ENCODE data around the gene TDP2. TPM values are rescaled to one million over a fixed set of nuclear protein-coding genes. Genes with fewer than 3 reads are reported as not detected.
"Not testable (repeated sequence)": the region's sequence is repeated elsewhere in the genome, so short reads cannot be mapped to it uniquely, and the experiment has no call there.

TDP2 gene
- total and polyA plus RNA-seq, 9 of the 15 experiments (the other 6 are each of a cell fraction or from before 2014, with no cell fraction given), result 27.7 to 60.1 (median 31.8) TPM

DNA sequence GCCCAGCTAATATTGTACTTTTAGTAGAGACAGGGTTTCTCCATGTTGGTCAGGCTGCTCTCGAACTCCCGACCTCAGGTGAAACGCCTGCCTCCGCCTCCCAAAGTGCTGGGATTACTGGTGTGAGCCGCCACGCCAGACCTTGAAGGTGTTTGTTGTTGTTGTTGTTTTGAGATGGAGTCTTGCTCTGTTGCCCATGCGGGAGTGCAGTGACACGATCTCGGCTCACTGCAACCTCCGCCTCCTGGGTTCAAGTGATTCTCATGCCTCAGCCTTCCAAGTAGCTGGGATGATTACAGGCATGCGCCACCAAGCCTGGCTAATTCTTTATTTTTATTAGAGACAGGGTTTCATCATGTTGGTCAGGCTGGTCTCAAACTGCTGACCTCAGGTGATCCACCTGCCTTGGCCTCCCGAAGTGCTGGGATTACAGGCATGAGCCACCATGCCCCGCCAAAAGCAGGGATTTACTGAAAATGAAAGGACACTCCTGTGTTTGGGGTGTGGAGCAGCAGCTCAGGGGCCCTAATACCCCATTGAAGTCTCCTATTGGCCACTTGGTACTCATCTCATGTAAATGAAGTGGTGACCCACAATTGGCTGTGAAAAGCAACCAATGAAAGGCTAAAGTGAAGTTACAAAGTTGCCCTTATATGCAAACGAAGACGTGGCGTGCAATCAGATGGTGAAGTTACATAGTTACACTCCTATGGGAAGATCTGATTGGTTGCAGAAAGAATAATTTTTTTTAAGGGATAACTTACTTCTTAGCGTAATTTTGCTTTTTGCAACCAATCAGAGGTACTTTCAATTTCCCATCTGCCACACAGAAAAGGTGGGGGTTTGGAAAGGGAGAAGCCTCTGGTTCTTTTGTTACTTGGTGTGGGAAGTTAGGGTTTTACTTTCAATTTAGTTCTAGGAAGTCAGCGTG, 1.6 kb upstream of the TDP2 start:
- H3K27ac ChIP-seq (ENCODE audit: extremely low read depth, low read depth, low read length), result peak overlapping the region; percentile 91
- ATAC-seq (peak; percentile 85), DNase-seq (ENCODE audit: extremely low read depth in 1 of 4, low spot score in 3 of 4) (peak; percentile 46 to 96 (median 68)), FAIRE-seq (peak; percentile 97)
- WGBS (ENCODE audit: insufficient coverage, low coverage, missing lambda C conversion rate), result 4% methylated on average over 18 of the region's 18 CpGs
- H3K9ac ChIP-seq (ENCODE audit: insufficient read depth in 1 of 2, low read depth in 2 of 2, low read length in 2 of 2), result peak overlapping the region; percentile 88 to 96
- H3K9me3 ChIP-seq (replicated peaks; ENCODE audit: control insufficient read depth, insufficient read depth, low read depth, low read length); H3K9me1 ChIP-seq (ENCODE audit: control insufficient read depth, insufficient read depth, low read length); H3K27me3 ChIP-seq (ENCODE audit: control insufficient read depth in 2 of 2, insufficient read depth in 2 of 2, low read length in 2 of 2); intact Hi-C loops (cut with micrococcal nuclease); H4K20me1 ChIP-seq (replicated peaks; ENCODE audit: control insufficient read depth, insufficient read depth, low read length); in situ Hi-C loops (cut with MboI); BruUV-seq (replicated peaks); CTCF ChIA-PET (ENCODE audit: low intra/inter-chr PET ratio): not testable (repeated sequence)
- POLR2A ChIA-PET, result interaction anchor here (0.6 to 2.8 kb wide), 7 partner anchors 9 to 53 kb away, joined by 3 to 22 read pairs (median 3); partner anchors contain the start of genes C6orf62 and KIAA0319
- H3K4me3 ChIP-seq, result peak overlapping the region; percentile 63
- peaks cover 25% of the 10 kb centered on the region for H3K36me3 ChIP-seq (ENCODE audit: control insufficient read depth, insufficient read depth, low read length)
- H2AFZ ChIP-seq (ENCODE audit: low read depth, low read length), result peak overlapping the region; percentile 87
- peaks cover 8 to 12% of the 10 kb centered on the region in 2 experiments; a peak in 4 of 5 replicates for H3K4me1 ChIP-seq (replicated peaks in 1 of 2; ENCODE audit: control insufficient read depth in 2 of 2, insufficient read depth in 2 of 2, low read length in 2 of 2)
- peak overlapping the region; percentile 87 for H3K4me2 ChIP-seq (ENCODE audit: insufficient read depth, low read length)
- H3K79me2 ChIP-seq (ENCODE audit: control insufficient read depth, insufficient read depth, low read length), result peaks cover 56% of the 10 kb centered on the region
- TF ChIP-seq ZKSCAN8 (CRISPR knock-in tag; IDR thresholded peaks at IDR 0.05) (peak; percentile 75), ZNF175 (CRISPR knock-in tag; IDR thresholded peaks at IDR 0.05; ENCODE audit: low read depth) (peak; percentile 86), NRF1 (conservative IDR thresholded peaks at IDR 0.05 in 1 of 2, IDR thresholded peaks at IDR 0.05 in 1 of 2) (peak; percentile 35 to 52; a peak in 3 of 4 replicates), SMARCA5 (IDR thresholded peaks at IDR 0.05) (peak; percentile 81), ELF1 (tag; IDR thresholded peaks at IDR 0.05) (0 out of 2 replicates have a peak, but pooled peaks have one; percentile 16), SMARCE1 (IDR thresholded peaks at IDR 0.05) (0 out of 2 replicates have a peak, but pooled peaks have one; percentile 52), POLR2AphosphoS5 (IDR thresholded peaks at IDR 0.05; ENCODE audit: control insufficient read depth, insufficient read depth, low read depth, low read length) (peak; percentile 44; the same call in 1 of the 2 replicates), BACH1 (tag; IDR thresholded peaks at IDR 0.05) (peak; percentile 93; the same call in 1 of the 2 replicates), ZNF75A (CRISPR knock-in tag; IDR thresholded peaks at IDR 0.05) (peak; percentile 65; the same call in 1 of the 2 replicates), POLR2H (tag; IDR thresholded peaks at IDR 0.05; ENCODE audit: low read depth) (peak; percentile 91), ZNF76 (CRISPR knock-in tag; IDR thresholded peaks at IDR 0.05; ENCODE audit: borderline replicate concordance) (0 out of 2 replicates have a peak, but pooled peaks have one; percentile 41), RBFOX2 (IDR thresholded peaks at IDR 0.05; ENCODE audit: low read depth, low read length) (peak; percentile 74)
- TF ChIP-seq, protein P1, sequence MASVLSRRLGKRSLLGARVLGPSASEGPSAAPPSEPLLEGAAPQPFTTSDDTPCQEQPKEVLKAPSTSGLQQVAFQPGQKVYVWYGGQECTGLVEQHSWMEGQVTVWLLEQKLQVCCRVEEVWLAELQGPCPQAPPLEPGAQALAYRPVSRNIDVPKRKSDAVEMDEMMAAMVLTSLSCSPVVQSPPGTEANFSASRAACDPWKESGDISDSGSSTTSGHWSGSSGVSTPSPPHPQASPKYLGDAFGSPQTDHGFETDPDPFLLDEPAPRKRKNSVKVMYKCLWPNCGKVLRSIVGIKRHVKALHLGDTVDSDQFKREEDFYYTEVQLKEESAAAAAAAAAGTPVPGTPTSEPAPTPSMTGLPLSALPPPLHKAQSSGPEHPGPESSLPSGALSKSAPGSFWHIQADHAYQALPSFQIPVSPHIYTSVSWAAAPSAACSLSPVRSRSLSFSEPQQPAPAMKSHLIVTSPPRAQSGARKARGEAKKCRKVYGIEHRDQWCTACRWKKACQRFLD (CRISPR knock-in tag; IDR thresholded peaks at IDR 0.05), result peak; percentile 97
